Prostate gland (tissue), 2 donors: ENCODE results near the gene CBS.
"Not testable (repeated sequence)": the region's sequence is repeated elsewhere in the genome, so short reads cannot be mapped to it uniquely, and the experiment has no call there.

Experiments used
- POLR2A ChIP-seq: fragments of 450-650 bp; IDR thresholded peaks from one replicate; pipeline ENCODE4 v1.6.1; 2016; ENCODE audit warnings: antibody characterized with exemption, mild to moderate bottlenecking
- TF ChIP-seq, protein P1 (sequence below), 4 experiments: fragments of 200-600 bp in 2 of 4; fragments of 450-650 bp in 2 of 4; sonication (generic) in 2 of 4; IDR thresholded peaks; 1 replicate in 3 of 4; 2 replicates in 1 of 4; pipeline ENCODE4 v1.5.1; 2016 to 2019; ENCODE audit warnings: antibody characterized with exemption in 4 of 4, mild to moderate bottlenecking in 2 of 4, moderate library complexity in 2 of 4

DNA sequence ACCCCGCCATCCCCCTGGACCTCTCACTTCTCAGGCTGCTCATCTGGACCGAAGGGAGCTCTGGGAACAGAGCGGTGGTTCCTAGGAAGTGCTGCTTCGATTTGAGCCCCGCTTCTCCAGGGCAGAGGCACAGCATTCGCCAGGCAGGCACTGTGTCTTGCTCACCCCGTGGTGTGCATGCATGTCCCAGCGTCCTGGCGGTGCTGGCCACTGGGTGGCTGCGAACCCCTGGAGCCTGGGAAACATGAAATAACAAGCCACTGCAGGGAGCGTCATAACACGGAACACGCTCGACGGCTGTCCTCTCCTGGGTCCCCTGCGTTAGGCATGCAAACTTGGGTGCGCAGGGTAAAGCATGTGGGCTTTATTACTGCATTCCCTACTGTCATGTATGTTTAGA, 13.8 kb upstream of the CBS start:
- not testable (repeated sequence) for TF ChIP-seq POLR2A
- TF ChIP-seq, protein P1, sequence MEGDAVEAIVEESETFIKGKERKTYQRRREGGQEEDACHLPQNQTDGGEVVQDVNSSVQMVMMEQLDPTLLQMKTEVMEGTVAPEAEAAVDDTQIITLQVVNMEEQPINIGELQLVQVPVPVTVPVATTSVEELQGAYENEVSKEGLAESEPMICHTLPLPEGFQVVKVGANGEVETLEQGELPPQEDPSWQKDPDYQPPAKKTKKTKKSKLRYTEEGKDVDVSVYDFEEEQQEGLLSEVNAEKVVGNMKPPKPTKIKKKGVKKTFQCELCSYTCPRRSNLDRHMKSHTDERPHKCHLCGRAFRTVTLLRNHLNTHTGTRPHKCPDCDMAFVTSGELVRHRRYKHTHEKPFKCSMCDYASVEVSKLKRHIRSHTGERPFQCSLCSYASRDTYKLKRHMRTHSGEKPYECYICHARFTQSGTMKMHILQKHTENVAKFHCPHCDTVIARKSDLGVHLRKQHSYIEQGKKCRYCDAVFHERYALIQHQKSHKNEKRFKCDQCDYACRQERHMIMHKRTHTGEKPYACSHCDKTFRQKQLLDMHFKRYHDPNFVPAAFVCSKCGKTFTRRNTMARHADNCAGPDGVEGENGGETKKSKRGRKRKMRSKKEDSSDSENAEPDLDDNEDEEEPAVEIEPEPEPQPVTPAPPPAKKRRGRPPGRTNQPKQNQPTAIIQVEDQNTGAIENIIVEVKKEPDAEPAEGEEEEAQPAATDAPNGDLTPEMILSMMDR (IDR thresholded peaks at IDR 0.05): not testable (repeated sequence)
